Esophagus muscularis mucosa (tissue), 4 donors: ENCODE measurements around the gene HIBCH. TPM values are rescaled to one million over a fixed set of nuclear protein-coding genes. Genes with fewer than 3 reads are reported as not detected.
"Not testable (repeated sequence)": the region's sequence is repeated elsewhere in the genome, so short reads cannot be mapped to it uniquely, and the experiment has no call there.

Experiments
- DNase-seq: peaks from one replicate; pipeline ENCODE4 v3.0.0-alpha.2; 2017; ENCODE audit errors: extremely low spot score
- H3K27ac ChIP-seq, 4 donors: fragments of 200-600 bp; sonication (generic); replicated peaks in 1 of 4; 1 replicate in 3 of 4; 2 replicates in 1 of 4; pipeline ENCODE4 v1.5.1; 2016 to 2019; ENCODE audit warnings: mild to moderate bottlenecking in 1 of 4
- H3K27me3 ChIP-seq, 4 donors: fragments of 200-600 bp; sonication (generic); one replicate each; pipeline versions ENCODE4 v1.5.1 to v1.6.0; 2016 to 2019
- H3K36me3 ChIP-seq, 4 donors: fragments of 200-600 bp; sonication (generic); one replicate each; pipeline ENCODE4 v1.5.1; 2016 to 2019
- H3K4me1 ChIP-seq, 4 donors: fragments of 200-600 bp; sonication (generic); one replicate each; pipeline ENCODE4 v1.5.1; 2016 to 2019
- H3K4me3 ChIP-seq, 4 donors: fragments of 200-600 bp; sonication (generic); 1 replicate in 2 of 4; 2 replicates in 2 of 4; pipeline ENCODE4 v1.5.1; 2016 to 2019; ENCODE audit warnings: mild to moderate bottlenecking in 4 of 4, moderate library complexity in 1 of 4
- H3K9me3 ChIP-seq, 4 donors: fragments of 200-600 bp; sonication (generic); 1 replicate in 3 of 4; 2 replicates in 1 of 4; pipeline ENCODE4 v1.5.1; 2016 to 2019
- EP300 ChIP-seq: sonication (generic); formaldehyde crosslinking; IDR thresholded peaks from one replicate; pipeline ENCODE4 v1.6.1; 2017; ENCODE audit warnings: antibody characterized with exemption
- POLR2A ChIP-seq: fragments of 450-650 bp; IDR thresholded peaks from one replicate; pipeline ENCODE4 v1.6.1; 2017; ENCODE audit warnings: antibody characterized with exemption, moderate library complexity, mild to moderate bottlenecking, low read depth
- POLR2AphosphoS5 ChIP-seq, 2 donors: sonication (generic); formaldehyde crosslinking; IDR thresholded peaks; one replicate each; pipeline ENCODE4 v1.6.1; 2017; ENCODE audit warnings: antibody characterized with exemption in 2 of 2
- WGBS: methylation state at CpG from one replicate; pipeline ENCODE4 v1.1.5; 2018; 5-methylcytosine and 5-hydroxymethylcytosine counted together
- intact Hi-C: fragments of 100-400 bp; cut with DNase I; formaldehyde crosslinking; loops from one replicate; pipeline ENCODE4 v1.15.1; 2023
- total RNA-seq, 4 donors: library from RNA; depleted of rRNA; stranded (reverse); fragments of >200 nt; gene quantifications; one replicate each; pipeline versions ENCODE4 v1.1.0 to v1.2.1, GENCODE V29; 2016
- TF ChIP-seq, protein P1 (sequence below), 3 experiments: fragments of 200-600 bp in 2 of 3; fragments of 450-650 bp in 1 of 3; sonication (generic) in 2 of 3; IDR thresholded peaks; one replicate each; pipeline ENCODE4 v1.5.1; 2017 to 2019; ENCODE audit warnings: antibody characterized with exemption in 3 of 3, mild to moderate bottlenecking in 2 of 3, moderate library complexity in 1 of 3

HIBCH gene
- total RNA-seq, 4 donors from 2014 or later = 12.3 to 20.2 (median 15.5) TPM

DNA sequence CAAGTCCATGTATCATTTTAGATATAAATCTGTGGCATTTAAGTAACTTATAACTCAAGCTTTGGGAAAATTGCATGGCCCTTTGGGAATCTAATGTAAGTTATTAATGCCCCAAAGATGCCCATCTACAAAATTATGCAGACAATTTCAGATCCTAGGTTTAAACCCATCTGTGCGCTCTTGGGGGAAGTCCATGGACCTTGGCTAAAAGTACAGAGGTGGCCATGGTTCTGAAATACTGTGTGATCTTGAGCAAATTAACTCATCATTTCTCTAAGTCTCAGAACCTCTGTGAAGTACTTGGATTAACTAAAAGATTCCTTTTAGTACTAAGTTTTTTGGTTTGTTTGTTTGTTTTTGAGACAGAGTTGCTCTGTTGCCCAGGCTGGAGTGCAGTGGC lies 43.3 kb upstream of the HIBCH start:
- no peak for DNase-seq
- WGBS = 100% methylated on average over 1 of the region's 1 CpG

DNA sequence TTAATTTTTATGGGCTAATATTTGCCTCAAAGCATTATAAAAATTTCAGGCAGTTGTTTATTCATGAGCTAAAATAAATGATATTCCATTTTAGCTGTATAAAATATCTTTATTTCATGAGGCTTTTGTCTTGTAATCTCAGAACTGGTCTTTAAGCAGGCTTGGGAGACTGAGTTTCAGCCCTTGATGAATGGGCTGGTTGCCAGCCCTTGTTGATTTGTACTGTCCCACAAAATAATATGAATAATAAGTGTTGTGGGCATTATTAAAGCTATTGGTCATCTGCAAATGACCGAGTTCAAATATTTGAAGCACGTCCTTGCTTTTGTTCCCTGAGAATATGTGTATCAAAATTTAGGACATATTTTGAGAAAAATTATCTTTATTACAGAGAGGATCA lies 41.9 kb upstream of the HIBCH start:
- Histone ChIP-seq H3K4me3 (no peak overlapping the region), H3K27ac (no peak overlapping the region), H3K27me3 (no peaks in the 10 kb centered on the region), H3K9me3 (no peaks in the 10 kb centered on the region), H3K36me3 (peaks cover 0 to 42% (median 26%) of the 10 kb centered on the region in 4 donors), H3K4me1 (peaks cover 23 to 58% (median 48%) of the 10 kb centered on the region in 4 donors)
- intact Hi-C loops = no loop called here
- WGBS = 96% methylated on average over 2 of the region's 2 CpGs
- no peak for DNase-seq
- TF ChIP-seq, protein P1, sequence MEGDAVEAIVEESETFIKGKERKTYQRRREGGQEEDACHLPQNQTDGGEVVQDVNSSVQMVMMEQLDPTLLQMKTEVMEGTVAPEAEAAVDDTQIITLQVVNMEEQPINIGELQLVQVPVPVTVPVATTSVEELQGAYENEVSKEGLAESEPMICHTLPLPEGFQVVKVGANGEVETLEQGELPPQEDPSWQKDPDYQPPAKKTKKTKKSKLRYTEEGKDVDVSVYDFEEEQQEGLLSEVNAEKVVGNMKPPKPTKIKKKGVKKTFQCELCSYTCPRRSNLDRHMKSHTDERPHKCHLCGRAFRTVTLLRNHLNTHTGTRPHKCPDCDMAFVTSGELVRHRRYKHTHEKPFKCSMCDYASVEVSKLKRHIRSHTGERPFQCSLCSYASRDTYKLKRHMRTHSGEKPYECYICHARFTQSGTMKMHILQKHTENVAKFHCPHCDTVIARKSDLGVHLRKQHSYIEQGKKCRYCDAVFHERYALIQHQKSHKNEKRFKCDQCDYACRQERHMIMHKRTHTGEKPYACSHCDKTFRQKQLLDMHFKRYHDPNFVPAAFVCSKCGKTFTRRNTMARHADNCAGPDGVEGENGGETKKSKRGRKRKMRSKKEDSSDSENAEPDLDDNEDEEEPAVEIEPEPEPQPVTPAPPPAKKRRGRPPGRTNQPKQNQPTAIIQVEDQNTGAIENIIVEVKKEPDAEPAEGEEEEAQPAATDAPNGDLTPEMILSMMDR (IDR thresholded peaks at IDR 0.05) = no peak
- TF ChIP-seq EP300 (no peak), POLR2A (no peak), POLR2AphosphoS5 (IDR thresholded peaks at IDR 0.05) (no peak)

More for the DNA sequence above, 43.3 kb upstream of the HIBCH start:
- no peaks in the 10 kb centered on the region for H3K27me3 ChIP-seq
- H3K27ac ChIP-seq = no peak overlapping the region
- H3K9me3 ChIP-seq = no peaks in the 10 kb centered on the region
- intact Hi-C loops = no loop called here
- H3K4me1 ChIP-seq = peaks cover 19 to 45% (median 34%) of the 10 kb centered on the region in 4 donors
- H3K36me3 ChIP-seq = peaks cover 0 to 55% (median 37%) of the 10 kb centered on the region in 4 donors
- no peak overlapping the region for H3K4me3 ChIP-seq
- TF ChIP-seq, protein P1 (IDR thresholded peaks at IDR 0.05) = no peak
- TF ChIP-seq POLR2A = no peak
- TF ChIP-seq EP300 = no peak
- no peak for TF ChIP-seq POLR2AphosphoS5 (IDR thresholded peaks at IDR 0.05)

DNA sequence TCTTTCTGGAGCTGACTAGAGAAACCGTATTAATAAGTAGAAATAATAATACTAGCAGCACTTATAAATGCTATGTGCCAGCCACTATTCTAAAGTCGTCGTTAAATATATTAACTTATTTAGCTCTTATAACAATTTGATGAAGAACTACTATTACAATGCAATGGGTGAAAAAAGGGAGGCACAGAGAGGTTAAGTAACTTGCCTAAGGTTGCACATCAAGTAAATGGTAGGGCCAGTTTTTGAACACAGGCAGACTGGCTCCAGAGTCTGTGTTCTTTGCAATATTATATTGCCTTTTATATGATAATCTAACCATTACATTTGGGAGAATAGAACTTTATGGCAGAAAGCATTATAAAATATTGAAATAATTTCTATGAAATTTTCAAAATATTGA lies 41.3 kb upstream of the HIBCH start:
- intact Hi-C loops = no loop called here
- TF ChIP-seq EP300 (no peak), POLR2A (no peak), POLR2AphosphoS5 (IDR thresholded peaks at IDR 0.05) (no peak)
- TF ChIP-seq, protein P1 (IDR thresholded peaks at IDR 0.05) = no peak
- WGBS = 72% methylated on average over 3 of the region's 3 CpGs
- Histone ChIP-seq H3K4me1 (peaks cover 29 to 64% (median 54%) of the 10 kb centered on the region in 4 donors), H3K27ac (peak overlapping the region in 1 of 4 donors; percentile 82), H3K9me3 (no peaks in the 10 kb centered on the region), H3K27me3 (no peaks in the 10 kb centered on the region), H3K36me3 (peaks cover 0 to 40% (median 23%) of the 10 kb centered on the region in 4 donors), H3K4me3 (no peak overlapping the region)
- DNase-seq = no peak

DNA sequence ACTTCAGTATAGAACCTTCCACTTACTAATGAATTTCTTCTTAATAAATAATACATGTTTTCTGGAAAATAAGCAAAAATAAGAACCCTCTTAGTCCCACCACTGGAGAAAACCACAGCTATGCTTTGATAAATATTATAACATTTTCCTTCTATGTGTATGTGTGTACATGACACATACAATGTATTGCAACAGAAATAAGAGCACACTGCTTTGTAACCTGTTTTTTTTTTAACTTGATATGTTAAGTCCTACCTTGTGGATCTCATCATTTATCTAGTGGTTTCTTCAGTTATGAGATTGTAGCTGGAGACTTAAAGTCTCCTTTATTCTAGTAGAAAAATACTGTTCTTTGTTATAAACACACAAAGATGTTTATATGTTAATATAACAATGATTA lies 40.9 kb upstream of the HIBCH start:
- Histone ChIP-seq H3K36me3 (peaks cover 0 to 40% (median 21%) of the 10 kb centered on the region in 4 donors), H3K27me3 (no peaks in the 10 kb centered on the region), H3K4me1 (peaks cover 29 to 68% (median 58%) of the 10 kb centered on the region in 4 donors), H3K9me3 (no peaks in the 10 kb centered on the region), H3K4me3 (peak overlapping the region in 2 of 4 donors; percentile 44 to 45), H3K27ac (peak overlapping the region in 3 of 4 donors; percentile 74 to 82 (median 75))
- DNase-seq = no peak
- TF ChIP-seq, protein P1 (IDR thresholded peaks at IDR 0.05) = no peak
- TF ChIP-seq POLR2A = no peak
- TF ChIP-seq EP300 = no peak
- TF ChIP-seq POLR2AphosphoS5 (IDR thresholded peaks at IDR 0.05) = no peak
- intact Hi-C loops = no loop called here

DNA sequence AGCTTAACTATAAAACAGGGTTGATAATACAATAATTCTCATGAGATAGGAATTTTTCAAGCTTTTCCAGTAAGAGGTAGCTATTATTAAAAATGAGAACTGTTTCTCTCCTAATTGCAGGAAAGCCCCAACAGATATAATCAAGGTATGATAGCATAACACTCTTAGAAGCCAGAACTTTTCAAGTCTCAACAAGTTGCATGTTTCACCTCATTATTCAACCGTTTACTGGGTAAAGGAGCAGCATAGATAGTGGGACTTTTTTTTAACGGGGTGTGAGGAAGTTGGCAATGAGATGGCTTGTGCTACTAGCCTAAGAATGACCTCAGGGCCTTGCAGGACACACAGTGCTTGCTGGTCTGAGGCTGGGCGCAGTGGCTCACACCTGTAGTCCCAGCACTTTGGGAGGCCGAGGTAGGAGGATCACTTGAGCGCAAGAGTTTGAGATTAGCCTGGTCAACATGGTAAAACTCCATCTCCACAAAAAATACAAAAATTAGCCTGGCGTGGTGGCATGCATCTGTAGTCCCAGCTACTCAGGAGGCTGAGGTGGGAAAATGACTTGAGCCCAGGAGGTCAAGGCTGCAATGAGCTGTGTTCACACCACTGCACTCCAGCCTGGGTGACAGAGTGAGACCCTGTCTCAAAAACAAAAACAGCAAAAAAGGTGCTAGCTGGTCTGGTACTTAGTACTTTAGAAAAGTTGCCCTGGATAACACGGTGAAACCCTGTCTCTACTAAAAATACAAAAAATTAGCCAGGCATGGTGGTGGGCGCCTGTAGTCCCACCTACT lies 39.2 kb upstream of the HIBCH start:
- H3K9me3 ChIP-seq, DNase-seq, intact Hi-C loops, H3K27me3 ChIP-seq: not testable (repeated sequence)
- WGBS = 81% methylated on average over 8 of the region's 8 CpGs
- H3K4me3 ChIP-seq = peak overlapping the region in 1 of 4 donors; percentile 45
- peaks cover 33 to 72% (median 67%) of the 10 kb centered on the region in 4 donors for H3K4me1 ChIP-seq
- peak overlapping the region; percentile 74 to 82 (median 75) for H3K27ac ChIP-seq
- peaks cover 0 to 27% (median 8%) of the 10 kb centered on the region in 4 donors for H3K36me3 ChIP-seq
